IMR-90 (cell line): ENCODE results near the gene CORO7.

Source experiments
- BHLHE40 ChIP-seq: fragments of 150-350 bp; IDR thresholded peaks from 2 replicates; pipeline ENCODE4 v1.6.1; 2016; ENCODE audit warnings: mild to moderate bottlenecking, low read depth, low read length
- MXI1 ChIP-seq: IDR thresholded peaks from 2 replicates; pipeline ENCODE4 v1.6.1; 2012; ENCODE audit warnings: low read depth, mild to moderate bottlenecking, low read length, moderate library complexity, borderline replicate concordance
- NFE2L2 ChIP-seq: fragments of 150-350 bp; IDR thresholded peaks from 2 replicates; pipeline ENCODE4 v1.6.1; 2016; ENCODE audit warnings: low read depth, mild to moderate bottlenecking, low read length
- POLR2A ChIP-seq: IDR thresholded peaks from 2 replicates; pipeline ENCODE4 v1.6.1; 2012; ENCODE audit warnings: mild to moderate bottlenecking, low read depth, low read length
- TF ChIP-seq, protein P1 (sequence below): conservative IDR thresholded peaks from 2 replicates; pipeline ENCODE4 v1.5.1; 2012; ENCODE audit warnings: mild to moderate bottlenecking, low read depth, low read length, improper control_type of control experiment

GRCh38 chr16:4325253-4325758 is 91.1 kb downstream of the CORO7 start:
- TF ChIP-seq, protein P1, sequence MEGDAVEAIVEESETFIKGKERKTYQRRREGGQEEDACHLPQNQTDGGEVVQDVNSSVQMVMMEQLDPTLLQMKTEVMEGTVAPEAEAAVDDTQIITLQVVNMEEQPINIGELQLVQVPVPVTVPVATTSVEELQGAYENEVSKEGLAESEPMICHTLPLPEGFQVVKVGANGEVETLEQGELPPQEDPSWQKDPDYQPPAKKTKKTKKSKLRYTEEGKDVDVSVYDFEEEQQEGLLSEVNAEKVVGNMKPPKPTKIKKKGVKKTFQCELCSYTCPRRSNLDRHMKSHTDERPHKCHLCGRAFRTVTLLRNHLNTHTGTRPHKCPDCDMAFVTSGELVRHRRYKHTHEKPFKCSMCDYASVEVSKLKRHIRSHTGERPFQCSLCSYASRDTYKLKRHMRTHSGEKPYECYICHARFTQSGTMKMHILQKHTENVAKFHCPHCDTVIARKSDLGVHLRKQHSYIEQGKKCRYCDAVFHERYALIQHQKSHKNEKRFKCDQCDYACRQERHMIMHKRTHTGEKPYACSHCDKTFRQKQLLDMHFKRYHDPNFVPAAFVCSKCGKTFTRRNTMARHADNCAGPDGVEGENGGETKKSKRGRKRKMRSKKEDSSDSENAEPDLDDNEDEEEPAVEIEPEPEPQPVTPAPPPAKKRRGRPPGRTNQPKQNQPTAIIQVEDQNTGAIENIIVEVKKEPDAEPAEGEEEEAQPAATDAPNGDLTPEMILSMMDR, result no peak
- no peak for TF ChIP-seq MXI1
- no peak for TF ChIP-seq BHLHE40
- TF ChIP-seq POLR2A, result no peak
- no peak for TF ChIP-seq NFE2L2
